DLD1 (cell line): ENCODE measurements around the gene THSD7A.

ENCODE experiments used
- in situ Hi-C: cut with HindIII; loops from 2 replicates; pipeline ENCODE4 v1.10.0; 2017; ENCODE audit warnings: low sequenced_read_pairs

Gene THSD7A

GRCh38 chr7:11710377-11710776 is 121.6 kb downstream of the THSD7A start:
- in situ Hi-C loops: no loop called here

GRCh38 chr7:11709196-11709595 is 122.8 kb downstream of the THSD7A start:
- in situ Hi-C loops: no loop called here

GRCh38 chr7:11707606-11708193 is 124.3 kb downstream of the THSD7A start:
- in situ Hi-C loops: no loop called here

GRCh38 chr7:11706666-11707605 is 125.1 kb downstream of the THSD7A start:
- in situ Hi-C loops: no loop called here

GRCh38 chr7:11703829-11704228 is 128.2 kb downstream of the THSD7A start:
- in situ Hi-C loops: no loop called here

GRCh38 chr7:11702938-11703337 is 129.1 kb downstream of the THSD7A start:
- in situ Hi-C loops: no loop called here

- in situ Hi-C loops: no loop called here
These were observed 130.0 kb downstream of the THSD7A start for GRCh38 chr7:11701829-11702560.

- in situ Hi-C loops: no loop called here
These were observed 132.3 kb downstream of the THSD7A start for GRCh38 chr7:11699666-11700065.

- in situ Hi-C loops: no loop called here
These were observed 133.6 kb downstream of the THSD7A start for GRCh38 chr7:11698384-11698871.

- in situ Hi-C loops: no loop called here
These were observed 141.6 kb downstream of the THSD7A start for GRCh38 chr7:11690395-11690794.

GRCh38 chr7:11689096-11689495 is 142.9 kb downstream of the THSD7A start:
- in situ Hi-C loops: no loop called here

- in situ Hi-C loops: no loop called here
These were observed 150.5 kb downstream of the THSD7A start for GRCh38 chr7:11681461-11681860.

- in situ Hi-C loops: no loop called here
These were observed 156.8 kb downstream of the THSD7A start for GRCh38 chr7:11675163-11675562.

- in situ Hi-C loops: no loop called here
These were observed 163.3 kb downstream of the THSD7A start for GRCh38 chr7:11668727-11669126.

- in situ Hi-C loops: no loop called here
These were observed 164.2 kb downstream of the THSD7A start for GRCh38 chr7:11667810-11668185.

GRCh38 chr7:11667071-11667809 is 164.8 kb downstream of the THSD7A start:
- in situ Hi-C loops: no loop called here

GRCh38 chr7:11665357-11665756 is 166.6 kb downstream of the THSD7A start:
- in situ Hi-C loops: no loop called here

GRCh38 chr7:11655642-11656041 is 176.4 kb downstream of the THSD7A start:
- in situ Hi-C loops: no loop called here

GRCh38 chr7:11655163-11655562 is 176.8 kb downstream of the THSD7A start:
- in situ Hi-C loops: no loop called here

GRCh38 chr7:11650500-11650899 is 181.5 kb downstream of the THSD7A start:
- in situ Hi-C loops: no loop called here

GRCh38 chr7:11650030-11650429 is 182.0 kb downstream of the THSD7A start:
- in situ Hi-C loops: no loop called here
